Sigmoid colon (tissue), 4 donors: ENCODE measurements around the gene NCAPH2.

Experiments used
- EP300 ChIP-seq, 4 donors: sonication (generic); formaldehyde crosslinking; IDR thresholded peaks; one replicate each; pipeline ENCODE4 v1.6.1; 2017; ENCODE audit warnings: antibody characterized with exemption in 4 of 4
- POLR2A ChIP-seq, 2 donors: fragments of 450-650 bp; IDR thresholded peaks; one replicate each; pipeline ENCODE4 v1.6.1; 2016; ENCODE audit warnings: antibody characterized with exemption in 2 of 2, mild to moderate bottlenecking in 2 of 2, moderate library complexity in 2 of 2
- TF ChIP-seq, protein P1 (sequence below), 4 experiments: fragments of 450-650 bp in 3 of 4; fragments of 200-600 bp in 1 of 4; IDR thresholded peaks; one replicate each; pipeline ENCODE4 v1.5.1; 2016 to 2019; ENCODE audit warnings: antibody characterized with exemption in 4 of 4, mild to moderate bottlenecking in 3 of 4, moderate library complexity in 2 of 4

DNA sequence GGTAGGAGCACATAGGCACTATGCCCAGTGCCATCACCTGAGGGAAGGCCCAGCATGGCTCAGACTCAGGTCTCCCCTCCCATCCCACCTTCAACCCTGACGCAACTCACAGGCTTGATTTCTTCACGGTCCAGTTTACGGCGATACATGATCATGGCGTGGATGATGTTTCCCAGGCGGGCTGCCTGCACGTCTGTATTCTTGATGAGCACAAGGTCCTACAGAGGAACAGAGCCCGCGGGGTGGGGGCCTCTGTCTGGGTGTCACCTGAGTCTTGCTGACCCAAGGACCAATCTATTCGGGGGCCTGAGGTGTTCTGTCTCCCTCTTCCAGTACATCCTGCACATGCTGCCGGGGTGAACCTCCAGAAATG is 66.3 kb downstream of the NCAPH2 start:
- TF ChIP-seq EP300 (IDR thresholded peaks at IDR 0.05), result no peak
- TF ChIP-seq, protein P1, sequence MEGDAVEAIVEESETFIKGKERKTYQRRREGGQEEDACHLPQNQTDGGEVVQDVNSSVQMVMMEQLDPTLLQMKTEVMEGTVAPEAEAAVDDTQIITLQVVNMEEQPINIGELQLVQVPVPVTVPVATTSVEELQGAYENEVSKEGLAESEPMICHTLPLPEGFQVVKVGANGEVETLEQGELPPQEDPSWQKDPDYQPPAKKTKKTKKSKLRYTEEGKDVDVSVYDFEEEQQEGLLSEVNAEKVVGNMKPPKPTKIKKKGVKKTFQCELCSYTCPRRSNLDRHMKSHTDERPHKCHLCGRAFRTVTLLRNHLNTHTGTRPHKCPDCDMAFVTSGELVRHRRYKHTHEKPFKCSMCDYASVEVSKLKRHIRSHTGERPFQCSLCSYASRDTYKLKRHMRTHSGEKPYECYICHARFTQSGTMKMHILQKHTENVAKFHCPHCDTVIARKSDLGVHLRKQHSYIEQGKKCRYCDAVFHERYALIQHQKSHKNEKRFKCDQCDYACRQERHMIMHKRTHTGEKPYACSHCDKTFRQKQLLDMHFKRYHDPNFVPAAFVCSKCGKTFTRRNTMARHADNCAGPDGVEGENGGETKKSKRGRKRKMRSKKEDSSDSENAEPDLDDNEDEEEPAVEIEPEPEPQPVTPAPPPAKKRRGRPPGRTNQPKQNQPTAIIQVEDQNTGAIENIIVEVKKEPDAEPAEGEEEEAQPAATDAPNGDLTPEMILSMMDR (IDR thresholded peaks at IDR 0.05), result no peak
- TF ChIP-seq POLR2A (IDR thresholded peaks at IDR 0.05), result no peak
